GM19397 (cell line): ENCODE data around the gene KIAA0825.

Source experiments
- ATAC-seq: cut with Tn5 transposase; IDR thresholded peaks from one replicate; pipeline ENCODE4 v1.9.1; 2021; ENCODE audit warnings: mild to moderate bottlenecking, moderate library complexity; ENCODE audit not compliant: unreplicated experiment

KIAA0825 gene

GRCh38 chr5:94508461-94509148 is 109.8 kb downstream of the KIAA0825 start:
- ATAC-seq = no peak

- ATAC-seq = no peak
Measured at GRCh38 chr5:94505327-94506068, 112.9 kb downstream of the KIAA0825 start.

- ATAC-seq = no peak
Measured at GRCh38 chr5:94503677-94504076, 114.7 kb downstream of the KIAA0825 start.

- no peak for ATAC-seq
Measured at GRCh38 chr5:94501365-94501764, 117.0 kb downstream of the KIAA0825 start.

GRCh38 chr5:94499806-94500205 is 118.6 kb downstream of the KIAA0825 start:
- no peak for ATAC-seq

GRCh38 chr5:94498199-94498598 is 120.2 kb downstream of the KIAA0825 start:
- no peak for ATAC-seq

- ATAC-seq = no peak
Measured at GRCh38 chr5:94485067-94485466, 133.3 kb downstream of the KIAA0825 start.

- ATAC-seq = no peak
Measured at GRCh38 chr5:94481059-94481458, 137.3 kb downstream of the KIAA0825 start.

GRCh38 chr5:94480486-94480885 is 137.9 kb downstream of the KIAA0825 start:
- ATAC-seq = no peak

- ATAC-seq = no peak
Measured at GRCh38 chr5:94473936-94474335, 144.5 kb downstream of the KIAA0825 start.

GRCh38 chr5:94471521-94471920 is 146.9 kb downstream of the KIAA0825 start:
- ATAC-seq = no peak

GRCh38 chr5:94470802-94471201 is 147.6 kb downstream of the KIAA0825 start:
- no peak for ATAC-seq

- no peak for ATAC-seq
Measured at GRCh38 chr5:94469894-94470329, 148.5 kb downstream of the KIAA0825 start.

- ATAC-seq = no peak
Measured at GRCh38 chr5:94467954-94468930, 150.2 kb downstream of the KIAA0825 start.

- no peak for ATAC-seq
Measured at GRCh38 chr5:94467346-94467953, 151.0 kb downstream of the KIAA0825 start.

GRCh38 chr5:94463739-94464138 is 154.7 kb downstream of the KIAA0825 start:
- no peak for ATAC-seq

GRCh38 chr5:94461131-94461530 is 157.3 kb downstream of the KIAA0825 start:
- ATAC-seq = no peak

GRCh38 chr5:94459915-94460314 is 158.5 kb downstream of the KIAA0825 start:
- ATAC-seq = no peak

GRCh38 chr5:94457788-94458187 is 160.6 kb downstream of the KIAA0825 start:
- no peak for ATAC-seq

GRCh38 chr5:94445726-94446125 is 172.7 kb downstream of the KIAA0825 start:
- ATAC-seq = no peak

GRCh38 chr5:94442991-94443390 is 175.4 kb downstream of the KIAA0825 start:
- no peak for ATAC-seq
